A673 (cell line): ENCODE results near the gene GABRB1.

Source experiments
- EZH2 ChIP-seq: fragments of 200-600 bp; sonication (generic); IDR thresholded peaks from 2 replicates; pipeline ENCODE4 v1.6.1; 2017; ENCODE audit warnings: borderline replicate concordance, low read depth, mild to moderate bottlenecking, mixed read lengths, antibody characterized with exemption, low read length; ENCODE audit not compliant: poor library complexity, severe bottlenecking
- TF ChIP-seq, protein P1 (sequence below): fragments of 300-800, 200-600 bp; sonication (generic); conservative IDR thresholded peaks from 2 replicates; pipeline ENCODE4 v1.5.1; 2017; ENCODE audit warnings: low read depth, mild to moderate bottlenecking, antibody characterized with exemption, low read length, moderate library complexity, mixed read lengths

DNA sequence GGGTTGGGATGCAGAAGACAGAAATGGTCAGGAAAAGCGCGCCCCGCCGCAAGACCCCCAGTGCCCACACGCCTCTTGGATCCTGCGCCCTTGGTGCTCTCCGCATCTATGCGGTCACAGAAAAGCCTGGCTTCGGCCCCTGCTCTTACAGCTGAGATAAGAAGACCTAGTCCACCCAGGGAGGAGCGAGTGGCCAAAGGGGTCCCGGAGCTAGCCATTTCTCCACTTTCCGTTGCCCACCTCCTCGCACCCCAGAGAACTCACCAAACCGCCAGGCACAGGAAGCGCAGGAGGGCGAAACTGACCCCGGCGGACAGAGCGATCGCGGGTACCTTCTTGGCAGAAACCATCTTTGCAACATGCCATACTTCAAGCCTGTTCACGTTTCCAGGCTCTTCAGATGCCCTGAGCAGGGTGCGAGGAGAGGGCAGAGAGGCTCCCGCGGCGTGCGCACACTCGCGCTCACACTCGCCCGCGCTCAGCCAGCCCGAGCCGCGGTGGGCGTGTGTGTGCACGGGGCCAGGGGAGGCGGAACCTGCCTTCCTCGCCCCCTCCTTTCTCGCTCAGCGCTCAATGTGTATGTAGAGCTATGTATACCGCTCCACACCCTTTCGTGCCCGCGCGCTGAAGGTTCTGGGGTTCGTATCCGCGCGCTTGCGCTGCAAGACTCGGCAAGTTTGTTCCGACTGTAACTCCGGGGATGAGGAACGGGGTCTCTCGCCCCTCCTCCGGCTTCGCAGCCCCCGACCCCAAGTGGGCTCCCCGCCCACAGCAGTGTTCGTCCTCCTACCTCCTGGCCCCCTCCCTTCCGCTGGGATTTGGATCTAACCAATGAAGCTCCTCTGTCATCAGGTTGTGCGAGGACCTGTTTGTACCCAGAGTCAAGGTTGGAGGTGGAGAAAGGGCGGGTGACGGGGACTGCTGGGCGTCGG, 38.0 kb upstream of the GABRB1 start, which contains the start of gene GABRA4:
- TF ChIP-seq, protein P1, sequence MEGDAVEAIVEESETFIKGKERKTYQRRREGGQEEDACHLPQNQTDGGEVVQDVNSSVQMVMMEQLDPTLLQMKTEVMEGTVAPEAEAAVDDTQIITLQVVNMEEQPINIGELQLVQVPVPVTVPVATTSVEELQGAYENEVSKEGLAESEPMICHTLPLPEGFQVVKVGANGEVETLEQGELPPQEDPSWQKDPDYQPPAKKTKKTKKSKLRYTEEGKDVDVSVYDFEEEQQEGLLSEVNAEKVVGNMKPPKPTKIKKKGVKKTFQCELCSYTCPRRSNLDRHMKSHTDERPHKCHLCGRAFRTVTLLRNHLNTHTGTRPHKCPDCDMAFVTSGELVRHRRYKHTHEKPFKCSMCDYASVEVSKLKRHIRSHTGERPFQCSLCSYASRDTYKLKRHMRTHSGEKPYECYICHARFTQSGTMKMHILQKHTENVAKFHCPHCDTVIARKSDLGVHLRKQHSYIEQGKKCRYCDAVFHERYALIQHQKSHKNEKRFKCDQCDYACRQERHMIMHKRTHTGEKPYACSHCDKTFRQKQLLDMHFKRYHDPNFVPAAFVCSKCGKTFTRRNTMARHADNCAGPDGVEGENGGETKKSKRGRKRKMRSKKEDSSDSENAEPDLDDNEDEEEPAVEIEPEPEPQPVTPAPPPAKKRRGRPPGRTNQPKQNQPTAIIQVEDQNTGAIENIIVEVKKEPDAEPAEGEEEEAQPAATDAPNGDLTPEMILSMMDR = no peak
- peak; percentile 25 for TF ChIP-seq EZH2
